DMS79 (cell line): ENCODE measurements around the gene GLUD2.
"Not testable (repeated sequence)": the region's sequence is repeated elsewhere in the genome, so short reads cannot be mapped to it uniquely, and the experiment has no call there.

ENCODE experiments used
- DNase-seq: peaks from one replicate; lab custom pipeline; 2025; lab: John Stamatoyannopoulos, UW

GLUD2 gene

GRCh38 chrX:121047441-121048419 lies at the start of gene GLUD2:
TSS of gene GLUD2 (plus strand) at chrX:121047610. CDS start at chrX:121047685, 75 bp downstream.
- DNase-seq, result not testable (repeated sequence)

DNA sequence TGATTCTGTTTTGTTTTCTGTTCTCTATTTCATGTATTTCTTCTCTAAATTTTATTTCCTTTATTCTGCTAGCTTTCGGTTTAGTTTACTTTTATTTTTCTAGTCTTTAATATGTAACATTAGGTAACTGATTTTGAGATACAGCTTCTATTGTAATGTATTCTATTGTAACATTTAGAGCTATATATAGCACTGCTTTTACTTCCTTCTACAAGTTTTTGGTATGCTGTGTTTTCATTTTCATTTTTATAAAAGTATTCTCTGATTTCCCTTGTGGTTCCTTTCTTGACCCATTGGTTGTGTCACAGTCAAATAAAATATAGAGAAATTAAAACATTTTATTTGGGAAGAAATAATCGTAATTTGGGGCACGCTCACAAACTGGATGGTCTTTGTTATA lies 48.0 kb upstream of the GLUD2 start:
- no peak for DNase-seq

DNA sequence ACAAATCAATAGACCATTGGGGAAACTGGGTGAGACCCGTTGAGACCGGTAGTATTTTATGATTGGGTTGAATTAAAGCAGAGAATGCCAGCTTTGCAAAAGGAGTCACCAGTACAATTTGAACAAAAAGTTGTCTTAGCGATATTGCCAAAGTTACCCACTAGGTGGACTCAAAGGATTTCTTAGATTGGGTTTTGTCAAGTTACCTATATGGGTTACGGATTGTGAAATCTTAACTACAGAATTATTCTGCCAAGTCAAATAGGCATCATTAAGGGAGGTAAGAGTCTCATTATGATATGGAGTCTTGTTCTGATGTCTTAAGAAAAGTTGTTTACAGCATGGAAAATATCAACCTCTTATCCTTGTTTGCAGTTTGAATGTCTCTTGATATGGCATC lies 46.8 kb upstream of the GLUD2 start:
- no peak for DNase-seq

DNA sequence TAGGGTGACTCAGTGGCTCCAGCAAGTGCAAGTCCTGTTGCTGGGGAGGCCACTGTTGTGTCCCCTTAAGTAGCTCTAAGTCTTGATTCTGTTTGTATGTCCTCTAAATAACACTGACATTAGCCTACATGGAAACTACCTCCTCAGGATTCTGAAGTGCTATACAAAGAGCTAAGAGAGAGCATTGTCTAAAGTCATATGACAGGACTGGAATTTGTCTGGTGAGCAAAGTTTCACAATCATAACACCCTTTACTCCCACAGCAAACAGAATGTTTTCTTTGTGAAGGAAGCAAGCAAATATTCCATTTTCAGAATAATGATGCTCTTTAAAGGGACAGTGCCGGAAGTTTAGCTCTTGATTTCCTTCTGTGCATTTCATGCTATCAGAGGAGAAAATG lies 38.5 kb upstream of the GLUD2 start:
- DNase-seq, result no peak

GRCh38 chrX:121009764-121010163 lies 37.6 kb upstream of the GLUD2 start:
- no peak for DNase-seq

- DNase-seq, result no peak
These were observed 37.2 kb upstream of the GLUD2 start for GRCh38 chrX:121010218-121010617.

- DNase-seq, result no peak
These were observed 36.2 kb upstream of the GLUD2 start for GRCh38 chrX:121011254-121011653.

GRCh38 chrX:121013897-121014455 lies 33.4 kb upstream of the GLUD2 start:
- DNase-seq, result no peak

DNA sequence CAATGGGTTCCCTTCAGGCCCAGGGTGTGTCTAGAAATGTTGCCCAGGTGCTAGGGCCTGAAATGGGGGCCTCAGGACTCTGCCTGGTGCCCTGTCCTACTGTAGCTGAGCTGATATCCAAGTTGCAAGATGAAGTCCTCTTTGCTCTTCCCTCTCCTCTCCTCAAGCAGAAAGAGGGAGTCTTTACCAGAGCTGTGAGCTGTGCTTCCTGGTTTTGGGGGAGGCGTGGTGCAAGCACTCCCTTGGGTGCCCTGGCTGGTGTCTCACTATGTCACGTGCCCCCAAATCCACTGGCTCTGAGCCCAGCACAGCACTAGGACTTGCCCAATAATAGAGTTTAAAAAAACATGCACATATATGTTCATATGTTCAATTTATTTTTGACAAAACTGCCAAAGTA lies 32.6 kb upstream of the GLUD2 start:
- no peak for DNase-seq

GRCh38 chrX:121028419-121028818 lies 19.0 kb upstream of the GLUD2 start:
- DNase-seq, result no peak

DNA sequence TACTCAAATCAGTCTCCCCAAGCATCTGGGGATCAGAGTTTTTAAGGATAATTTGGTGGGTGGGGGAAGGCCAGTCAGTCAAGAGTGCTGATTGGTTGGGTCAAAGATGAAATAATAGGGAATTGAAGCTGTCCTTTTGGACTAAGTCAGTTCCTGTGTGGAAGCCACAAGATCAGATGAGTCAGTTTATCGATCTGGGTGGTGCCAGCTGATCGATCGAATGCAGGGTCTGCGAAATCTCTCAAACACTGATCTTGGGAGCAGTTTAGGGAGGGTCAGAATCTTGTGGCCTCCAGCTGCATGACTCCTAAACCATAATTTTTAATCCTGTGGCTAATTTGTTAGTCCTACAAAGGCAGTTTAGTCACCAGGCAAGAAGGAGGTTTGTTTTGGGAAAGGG lies 17.3 kb upstream of the GLUD2 start:
- no peak for DNase-seq

- no peak for DNase-seq
These were observed 14.9 kb upstream of the GLUD2 start for GRCh38 chrX:121032531-121032930.

DNA sequence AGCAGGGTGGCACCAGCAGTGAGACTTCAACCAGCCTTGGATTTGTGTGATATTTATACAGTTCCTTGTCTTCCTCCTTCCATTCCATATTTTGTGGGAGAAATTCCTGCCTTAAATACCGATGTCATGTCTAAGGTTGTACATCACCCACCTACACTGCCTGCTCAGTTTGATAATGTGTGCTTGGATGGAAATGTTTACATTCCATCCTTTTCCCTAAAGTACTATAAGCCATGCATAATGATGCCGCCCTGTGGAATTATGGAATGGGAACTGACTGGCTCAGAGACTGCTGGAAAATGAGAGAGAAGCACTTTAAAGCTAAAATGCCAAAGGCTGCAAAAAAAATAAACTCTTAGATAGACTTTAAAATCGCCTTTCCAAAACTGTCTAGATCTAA lies 11.3 kb upstream of the GLUD2 start:
- DNase-seq, result no peak

DNA sequence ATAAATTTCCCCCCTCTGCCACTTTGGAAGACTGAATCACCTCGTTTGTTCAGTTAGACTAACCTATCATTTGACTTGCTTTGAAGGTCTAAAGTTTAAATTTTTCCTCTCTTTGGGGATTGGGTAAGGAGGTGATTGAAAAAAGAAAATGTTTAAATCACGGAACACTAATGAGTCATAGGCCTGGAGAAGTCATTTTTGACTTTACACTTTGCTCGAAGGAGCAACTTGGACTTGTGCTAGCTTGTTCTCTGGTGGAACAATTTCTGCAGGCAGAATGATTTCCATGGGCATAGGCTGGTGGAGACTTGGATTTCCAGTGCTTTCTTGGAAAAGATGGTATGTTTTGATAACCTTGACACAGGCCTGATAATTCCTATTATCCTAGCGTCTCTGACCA lies 10.5 kb upstream of the GLUD2 start:
- no peak for DNase-seq

- no peak for DNase-seq
These were observed 3.4 kb downstream of the GLUD2 start for GRCh38 chrX:121050781-121051180.

GRCh38 chrX:121052122-121052521 lies 4.7 kb downstream of the GLUD2 start:
- DNase-seq, result no peak

GRCh38 chrX:121062289-121062688 lies 14.9 kb downstream of the GLUD2 start:
- DNase-seq, result no peak

DNA sequence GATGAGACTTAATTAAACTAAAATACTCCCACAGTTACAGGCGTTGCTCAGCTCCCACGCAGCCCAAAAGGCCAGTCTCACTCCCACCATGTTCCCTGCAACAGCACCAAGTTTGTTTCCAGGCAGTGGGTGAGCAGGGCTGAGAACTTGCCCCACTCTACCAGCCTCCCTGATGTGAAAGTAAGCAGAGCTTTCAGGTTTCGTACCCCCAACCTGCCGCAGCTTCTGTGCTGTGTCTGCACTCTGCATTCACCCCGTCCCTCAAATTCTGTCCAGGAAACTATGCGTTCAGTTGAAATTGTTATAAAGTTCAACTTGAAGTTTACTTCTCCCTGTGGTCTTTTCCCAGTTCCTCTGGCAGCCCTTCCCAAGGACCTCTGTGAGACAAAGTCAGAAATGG lies 17.2 kb downstream of the GLUD2 start:
- DNase-seq, result no peak

- DNase-seq, result not testable (repeated sequence)
These were observed 36.8 kb downstream of the GLUD2 start for GRCh38 chrX:121084247-121084646.

DNA sequence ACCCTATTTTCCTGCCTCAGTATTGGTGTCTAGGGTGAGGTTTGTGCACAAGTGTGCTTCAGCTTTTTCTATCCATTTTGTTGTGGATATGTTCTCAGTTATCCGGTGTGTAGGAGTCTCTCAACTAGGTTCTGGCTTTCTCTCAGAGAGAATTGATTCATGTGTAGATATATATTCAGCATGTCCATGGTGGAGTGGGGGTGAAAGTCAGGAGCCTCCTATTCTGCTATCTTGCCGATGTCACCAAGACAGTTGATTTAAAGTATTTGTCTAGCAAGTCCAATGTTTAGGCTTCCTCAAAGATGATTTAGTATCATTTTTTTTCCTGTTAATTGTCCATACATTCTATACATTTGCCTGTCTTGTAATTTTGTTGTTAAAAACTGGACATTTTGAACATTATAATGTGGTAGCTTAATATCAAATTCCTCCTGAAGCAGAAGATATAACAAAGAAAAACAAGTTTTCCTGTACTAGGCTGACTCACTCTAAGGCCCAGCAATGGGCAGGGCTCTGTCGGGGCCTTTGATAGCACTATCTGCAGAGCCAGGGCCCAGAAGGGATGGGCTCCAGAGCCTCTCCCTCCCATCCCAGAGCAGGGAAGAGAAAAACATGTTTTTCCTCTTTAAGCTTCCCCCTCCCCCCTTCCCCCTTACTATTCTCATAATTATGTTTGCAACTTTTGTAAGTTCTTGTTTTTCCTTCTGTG lies 37.6 kb downstream of the GLUD2 start:
- no peak for DNase-seq

GRCh38 chrX:121085612-121086010 lies 38.2 kb downstream of the GLUD2 start:
- no peak for DNase-seq

DNA sequence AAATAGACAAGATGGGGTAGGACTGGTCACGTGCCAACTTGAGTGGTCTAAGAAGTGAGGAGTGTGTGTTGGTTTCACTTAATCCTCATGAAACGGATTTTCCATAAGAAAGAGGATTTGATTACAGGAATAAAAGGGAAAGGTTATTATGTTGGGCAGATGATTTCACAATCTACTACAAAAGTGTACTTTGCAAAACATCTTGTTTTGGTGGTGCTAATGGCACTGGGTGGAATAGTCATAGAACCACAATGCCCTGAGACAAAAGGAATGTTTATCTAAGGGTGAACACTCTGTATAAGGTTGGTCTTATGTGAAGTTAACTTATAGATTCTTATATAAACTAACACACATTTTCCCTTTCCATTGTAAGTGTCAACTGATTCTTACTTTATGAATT lies 45.6 kb downstream of the GLUD2 start:
- DNase-seq, result no peak
